ENCODE data around the gene MRPL14. TPM values are rescaled to one million over a fixed set of nuclear protein-coding genes. Genes with fewer than 3 reads are reported as not detected.

Gene MRPL14
- total RNA-seq, 1 experiment from 2014 or later, result 87.6 TPM

- intact Hi-C loops (cut with micrococcal nuclease; ENCODE audit: unreplicated experiment), result no loop called here
- TF ChIP-seq CTCF (IDR thresholded peaks at IDR 0.05; ENCODE audit: insufficient read depth in 1 of 2, low read depth in 1 of 2, low read length in 1 of 2, severe bottlenecking in 1 of 2, unreplicated experiment in 1 of 2), result no peak
- Mint-ChIP-seq H3K27me3 (ENCODE audit: insufficient read depth, unreplicated experiment) (no peaks in the 10 kb centered on the region), H3K9me3 (ENCODE audit: unreplicated experiment) (no peaks in the 10 kb centered on the region), H3K4me3 (ENCODE audit: unreplicated experiment) (no peak overlapping the region), H3K36me3 (ENCODE audit: insufficient read depth, unreplicated experiment) (no peaks in the 10 kb centered on the region), H3K27ac (ENCODE audit: unreplicated experiment) (no peak overlapping the region), H3K4me1 (ENCODE audit: low read depth, unreplicated experiment) (peaks cover 7% of the 10 kb centered on the region)
- BruUV-seq (replicated peaks), result no TSS peak
- ChIA-PET POLR2A (no interaction called here), CTCF (no interaction called here)
- no peaks in the 10 kb centered on the region for H3K27me3 ChIP-seq (replicated peaks; ENCODE audit: control insufficient read depth, insufficient read depth, low read length)
- no peaks in the 10 kb centered on the region for H3K36me3 ChIP-seq (ENCODE audit: control insufficient read depth, insufficient read depth, low read length)
- H3K4me1 ChIP-seq, result no peaks in the 10 kb centered on the region
- no peaks in the 10 kb centered on the region for H3K9me3 ChIP-seq
- no peak for DNase-seq
- no peak overlapping the region for H3K4me3 ChIP-seq (ENCODE audit: low read depth, low read length)
These were observed 38.9 kb upstream of the MRPL14 start for GRCh38 chr6:44166116-44166515.

- no peaks in the 10 kb centered on the region for H3K27me3 Mint-ChIP-seq (ENCODE audit: insufficient read depth, unreplicated experiment)
- Histone ChIP-seq H3K36me3 (ENCODE audit: control insufficient read depth, insufficient read depth, low read length) (no peaks in the 10 kb centered on the region), H3K9me3 (no peaks in the 10 kb centered on the region), H3K4me1 (no peaks in the 10 kb centered on the region), H3K4me3 (ENCODE audit: low read depth, low read length) (no peak overlapping the region), H3K27me3 (replicated peaks; ENCODE audit: control insufficient read depth, insufficient read depth, low read length) (no peaks in the 10 kb centered on the region)
- no peak overlapping the region for H3K4me3 Mint-ChIP-seq (ENCODE audit: unreplicated experiment)
- TF ChIP-seq CTCF (IDR thresholded peaks at IDR 0.05; ENCODE audit: insufficient read depth in 1 of 2, low read depth in 1 of 2, low read length in 1 of 2, severe bottlenecking in 1 of 2, unreplicated experiment in 1 of 2), result no peak
- CTCF ChIA-PET, result interaction anchor here (1.0 kb wide), 1 partner anchor 61 kb away, joined by 3 read pairs; the partner anchor contains the start of gene SLC29A1
- BruUV-seq (replicated peaks), result no TSS peak
- H3K27ac Mint-ChIP-seq (ENCODE audit: unreplicated experiment), result no peak overlapping the region
- no peaks in the 10 kb centered on the region for H3K4me1 Mint-ChIP-seq (ENCODE audit: low read depth, unreplicated experiment)
- intact Hi-C loops (cut with micrococcal nuclease; ENCODE audit: unreplicated experiment), result no loop called here
- DNase-seq, result no peak
- H3K9me3 Mint-ChIP-seq (ENCODE audit: unreplicated experiment), result no peaks in the 10 kb centered on the region
- no peaks in the 10 kb centered on the region for H3K36me3 Mint-ChIP-seq (ENCODE audit: insufficient read depth, unreplicated experiment)
- POLR2A ChIA-PET, result interaction anchor here (0.8 kb wide), 1 partner anchor 29 kb away, joined by 4 read pairs; no protein-coding TSS in a partner anchor
These were observed 35.8 kb upstream of the MRPL14 start for GRCh38 chr6:44162876-44163625.

- Histone ChIP-seq H3K4me1 (peaks cover 2% of the 10 kb centered on the region; the same call in 1 of the 2 replicates), H3K36me3 (ENCODE audit: control insufficient read depth, insufficient read depth, low read length) (no peaks in the 10 kb centered on the region), H3K27me3 (replicated peaks; ENCODE audit: control insufficient read depth, insufficient read depth, low read length) (no peaks in the 10 kb centered on the region), H3K9me3 (no peaks in the 10 kb centered on the region), H3K4me3 (ENCODE audit: low read depth, low read length) (no peak overlapping the region)
- no peaks in the 10 kb centered on the region for H3K9me3 Mint-ChIP-seq (ENCODE audit: unreplicated experiment)
- TF ChIP-seq CTCF (IDR thresholded peaks at IDR 0.05; ENCODE audit: insufficient read depth in 1 of 2, low read depth in 1 of 2, low read length in 1 of 2, severe bottlenecking in 1 of 2, unreplicated experiment in 1 of 2), result no peak
- H3K27me3 Mint-ChIP-seq (ENCODE audit: insufficient read depth, unreplicated experiment), result no peaks in the 10 kb centered on the region
- H3K27ac Mint-ChIP-seq (ENCODE audit: unreplicated experiment), result no peak overlapping the region
- peaks cover 2% of the 10 kb centered on the region for H3K4me1 Mint-ChIP-seq (ENCODE audit: low read depth, unreplicated experiment)
- DNase-seq, result no peak
- no TSS peak for BruUV-seq (replicated peaks)
- no peaks in the 10 kb centered on the region for H3K36me3 Mint-ChIP-seq (ENCODE audit: insufficient read depth, unreplicated experiment)
- ChIA-PET CTCF (interaction anchor here (1.2 kb wide), 1 partner anchor 62 kb away, joined by 3 read pairs; no protein-coding TSS in a partner anchor), POLR2A (no interaction called here)
- no peak overlapping the region for H3K4me3 Mint-ChIP-seq (ENCODE audit: unreplicated experiment)
- intact Hi-C loops (cut with micrococcal nuclease; ENCODE audit: unreplicated experiment), result no loop called here
These were observed 34.7 kb upstream of the MRPL14 start for GRCh38 chr6:44161997-44162338.

Data from Caco-2 (cell line).